Tibial nerve (tissue), 3 donors: Measurements from ENCODE around the gene DHRS13.

ENCODE experiments used
- POLR2A ChIP-seq, 2 donors: fragments of 450-650 bp; IDR thresholded peaks; one replicate each; pipeline ENCODE4 v1.6.1; 2017; ENCODE audit warnings: antibody characterized with exemption in 2 of 2, mild to moderate bottlenecking in 2 of 2, moderate library complexity in 2 of 2
- TF ChIP-seq, protein P1 (sequence below), 5 experiments: fragments of 200-600 bp in 3 of 5; fragments of 450-650 bp in 2 of 5; sonication (generic) in 3 of 5; IDR thresholded peaks; one replicate each; pipeline ENCODE4 v1.5.1; 2016 to 2019; ENCODE audit warnings: antibody characterized with exemption in 5 of 5, mild to moderate bottlenecking in 3 of 5, moderate library complexity in 2 of 5

DNA sequence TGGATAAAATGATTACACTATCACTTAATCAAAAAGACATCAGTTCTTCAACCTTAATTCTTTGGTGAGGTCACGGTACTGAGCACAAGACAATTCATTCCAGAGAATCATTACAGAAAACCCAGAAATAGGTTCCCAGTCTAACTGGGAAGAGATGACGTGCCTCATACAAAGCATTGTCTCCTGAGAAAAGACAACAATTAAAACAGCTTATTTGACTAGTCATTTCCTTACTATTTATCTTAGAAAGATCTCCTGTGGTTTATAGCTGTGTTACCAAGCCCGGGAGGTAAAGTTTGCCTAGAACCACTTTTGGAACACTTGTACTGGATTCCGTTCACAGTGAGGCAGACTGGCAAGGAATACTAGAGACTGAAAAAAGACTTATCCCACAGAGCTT is 43.4 kb upstream of the DHRS13 start:
- TF ChIP-seq, protein P1, sequence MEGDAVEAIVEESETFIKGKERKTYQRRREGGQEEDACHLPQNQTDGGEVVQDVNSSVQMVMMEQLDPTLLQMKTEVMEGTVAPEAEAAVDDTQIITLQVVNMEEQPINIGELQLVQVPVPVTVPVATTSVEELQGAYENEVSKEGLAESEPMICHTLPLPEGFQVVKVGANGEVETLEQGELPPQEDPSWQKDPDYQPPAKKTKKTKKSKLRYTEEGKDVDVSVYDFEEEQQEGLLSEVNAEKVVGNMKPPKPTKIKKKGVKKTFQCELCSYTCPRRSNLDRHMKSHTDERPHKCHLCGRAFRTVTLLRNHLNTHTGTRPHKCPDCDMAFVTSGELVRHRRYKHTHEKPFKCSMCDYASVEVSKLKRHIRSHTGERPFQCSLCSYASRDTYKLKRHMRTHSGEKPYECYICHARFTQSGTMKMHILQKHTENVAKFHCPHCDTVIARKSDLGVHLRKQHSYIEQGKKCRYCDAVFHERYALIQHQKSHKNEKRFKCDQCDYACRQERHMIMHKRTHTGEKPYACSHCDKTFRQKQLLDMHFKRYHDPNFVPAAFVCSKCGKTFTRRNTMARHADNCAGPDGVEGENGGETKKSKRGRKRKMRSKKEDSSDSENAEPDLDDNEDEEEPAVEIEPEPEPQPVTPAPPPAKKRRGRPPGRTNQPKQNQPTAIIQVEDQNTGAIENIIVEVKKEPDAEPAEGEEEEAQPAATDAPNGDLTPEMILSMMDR (IDR thresholded peaks at IDR 0.05), result no peak
- no peak for TF ChIP-seq POLR2A (IDR thresholded peaks at IDR 0.05)
